H1 (cell line): Measurements from ENCODE around the gene HIVEP2. TPM values are rescaled to one million over a fixed set of nuclear protein-coding genes. Genes with fewer than 3 reads are reported as not detected.

Source experiments
- CTCF ChIA-PET: fragments of 300-600 bp; sonication (Branson Sonifier 250); formaldehyde crosslinking; loops from one replicate; lab custom pipeline; 2021; ENCODE audit not compliant: partially characterized antibody; lab: Charles Lee
- POLR2A ChIA-PET: fragments of 300-600 bp; sonication (Branson Sonifier 250); formaldehyde crosslinking; loops from one replicate; lab custom pipeline; 2021; ENCODE audit warnings: inconsistent platforms; ENCODE audit not compliant: partially characterized antibody; lab: Charles Lee
- DNase-seq, 2 experiments: peaks; one replicate each; pipeline versions ENCODE4 v3.0.0 to v3.0.0-alpha.2; 2010 to 2022; ENCODE audit warnings: low spot score in 2 of 2, low read depth in 1 of 2, mixed read lengths in 1 of 2
- FAIRE-seq: peaks from 2 replicates; lab custom pipeline; 2011; peaks lifted over from hg19 to GRCh38; lab: Jason Lieb, UNC
- H2AFZ ChIP-seq: 2 replicates; pipeline ENCODE4 v1.8.1; 2012; ENCODE audit warnings: low read length, inconsistent platforms
- H2AK5ac ChIP-seq: 2 replicates; pipeline ENCODE4 v1.6.1; 2013; ENCODE audit warnings: low read depth, low read length
- H2BK120ac ChIP-seq: replicated peaks from 2 replicates; pipeline ENCODE3; 2013; ENCODE audit warnings: low read depth, low read length, inconsistent platforms
- H2BK12ac ChIP-seq: 2 replicates; pipeline ENCODE4 v1.6.1; 2013; ENCODE audit warnings: low read depth, low read length
- H2BK15ac ChIP-seq: 2 replicates; pipeline ENCODE4 v1.6.1; 2013; ENCODE audit warnings: low read length
- H2BK20ac ChIP-seq: 2 replicates; pipeline ENCODE4 v1.6.1; 2013; ENCODE audit warnings: low read length
- H2BK5ac ChIP-seq: 2 replicates; pipeline ENCODE4 v1.6.1; 2013; ENCODE audit warnings: low read depth, low read length
- H3K14ac ChIP-seq: 2 replicates; pipeline ENCODE4 v1.6.1; 2013; ENCODE audit warnings: inconsistent platforms; ENCODE audit not compliant: insufficient read length
- H3K18ac ChIP-seq: 2 replicates; pipeline ENCODE4 v1.6.1; 2013; ENCODE audit warnings: low read length; ENCODE audit errors: extremely low read depth
- H3K23ac ChIP-seq: 2 replicates; pipeline ENCODE4 v1.6.1; 2013; ENCODE audit warnings: inconsistent platforms; ENCODE audit not compliant: insufficient read length
- H3K23me2 ChIP-seq: 2 replicates; pipeline ENCODE4 v1.6.1; 2013; ENCODE audit warnings: low read depth, low read length
- H3K27ac ChIP-seq: 2 replicates; pipeline ENCODE4 v1.6.1; 2011; ENCODE audit warnings: low read depth, low read length, inconsistent platforms
- H3K27me3 ChIP-seq, 4 experiments: replicated peaks in 1 of 4; 1 replicate in 1 of 4; 2 replicates in 3 of 4; pipeline versions ENCODE4 v1.6.1 to v1.8.1; 2011 to 2013; ENCODE audit warnings: low read length in 3 of 4, mild to moderate bottlenecking in 3 of 4, inconsistent platforms in 2 of 4, mixed read lengths in 2 of 4, moderate library complexity in 1 of 4; ENCODE audit not compliant: control insufficient read depth in 3 of 4, insufficient read depth in 3 of 4; ENCODE audit errors: extremely low read depth in 1 of 4
- H3K36me3 ChIP-seq, 4 experiments: 2 replicates each; pipeline versions ENCODE4 v1.6.1 to v1.8.1; 2011 to 2013; ENCODE audit warnings: mild to moderate bottlenecking in 4 of 4, low read length in 3 of 4, moderate library complexity in 2 of 4, control low read depth in 1 of 4, inconsistent platforms in 1 of 4; ENCODE audit not compliant: insufficient read depth in 4 of 4, control insufficient read depth in 2 of 4
- H3K4ac ChIP-seq: replicated peaks from 2 replicates; pipeline ENCODE3; 2013; ENCODE audit warnings: low read length, low read depth, mixed read lengths, inconsistent platforms; ENCODE audit not compliant: insufficient read length
- H3K4me1 ChIP-seq, 4 experiments: replicated peaks in 1 of 4; 1 replicate in 1 of 4; 2 replicates in 3 of 4; pipeline versions ENCODE4 v1.6.1 to v1.8.1; 2011 to 2013; ENCODE audit warnings: low read length in 3 of 4, inconsistent platforms in 2 of 4, mixed read lengths in 1 of 4; ENCODE audit not compliant: insufficient read depth in 4 of 4, control insufficient read depth in 3 of 4
- H3K4me2 ChIP-seq, 2 experiments: 2 replicates each; pipeline versions ENCODE4 v1.6.1 to v1.8.1; 2011 to 2013; ENCODE audit warnings: low read depth in 2 of 2, low read length in 2 of 2, control low read depth in 1 of 2, inconsistent platforms in 1 of 2, mild to moderate bottlenecking in 1 of 2; ENCODE audit not compliant: insufficient read depth in 1 of 2
- H3K4me3 ChIP-seq, 4 experiments: fragments of 200-600, 300-600 bp in 1 of 4; sonication (generic), shearing (Covaris generic), sonication (Bioruptor Twin) in 1 of 4; 2 replicates each; pipeline versions ENCODE4 v1.5.1 to v1.8.1; 2011 to 2016; ENCODE audit warnings: low read length in 4 of 4, low read depth in 3 of 4, control low read depth in 2 of 4, inconsistent platforms in 2 of 4, mild to moderate bottlenecking in 2 of 4, mixed read lengths in 1 of 4, moderate library complexity in 1 of 4; ENCODE audit not compliant: insufficient read depth in 2 of 4; ENCODE audit errors: extremely low read depth in 1 of 4
- H3K56ac ChIP-seq: replicated peaks from 2 replicates; pipeline ENCODE3; 2013; ENCODE audit warnings: low read depth, mild to moderate bottlenecking, mixed read lengths, low read length, inconsistent platforms; ENCODE audit not compliant: insufficient read length
- H3K79me1 ChIP-seq: 2 replicates; pipeline ENCODE4 v1.6.1; 2013; ENCODE audit warnings: low read depth, low read length, control low read depth
- H3K79me2 ChIP-seq, 2 experiments: 2 replicates each; pipeline versions ENCODE4 v1.6.1 to v1.8.1; 2012 to 2013; ENCODE audit warnings: low read length in 2 of 2, mild to moderate bottlenecking in 2 of 2, inconsistent platforms in 1 of 2; ENCODE audit not compliant: insufficient read depth in 2 of 2, control insufficient read depth in 1 of 2
- H3K9ac ChIP-seq, 4 experiments: replicated peaks in 1 of 4; 1 replicate in 1 of 4; 2 replicates in 3 of 4; pipeline versions ENCODE4 v1.6.1 to v1.8.1; 2011 to 2013; ENCODE audit warnings: low read depth in 3 of 4, low read length in 3 of 4, control low read depth in 2 of 4, mild to moderate bottlenecking in 2 of 4, moderate library complexity in 2 of 4, inconsistent platforms in 1 of 4; ENCODE audit errors: extremely low read depth in 1 of 4
- H3K9me3 ChIP-seq, 2 experiments: 2 replicates each; pipeline versions ENCODE4 v1.6.1 to v1.8.1; 2012 to 2013; ENCODE audit warnings: mild to moderate bottlenecking in 2 of 2, moderate library complexity in 2 of 2, control low read depth in 1 of 2, inconsistent platforms in 1 of 2, low read depth in 1 of 2, low read length in 1 of 2, mixed read lengths in 1 of 2; ENCODE audit not compliant: insufficient read depth in 2 of 2
- H4K20me1 ChIP-seq, 2 experiments: replicated peaks in 1 of 2; 2 replicates each; pipeline versions ENCODE3 to v1.8.1; 2011 to 2013; ENCODE audit warnings: inconsistent platforms in 2 of 2, low read length in 2 of 2, mild to moderate bottlenecking in 1 of 2; ENCODE audit not compliant: insufficient read depth in 2 of 2, control insufficient read depth in 1 of 2
- H4K5ac ChIP-seq: 2 replicates; pipeline ENCODE4 v1.6.1; 2013; ENCODE audit warnings: low read length, low read depth, mixed read lengths, inconsistent platforms; ENCODE audit not compliant: insufficient read length
- H4K8ac ChIP-seq: 2 replicates; pipeline ENCODE4 v1.8.0; 2013; ENCODE audit warnings: mild to moderate bottlenecking, moderate library complexity, low read length, inconsistent platforms; ENCODE audit not compliant: insufficient read depth; ENCODE audit errors: extremely low read depth
- H4K91ac ChIP-seq: replicated peaks from 2 replicates; pipeline ENCODE3; 2013; ENCODE audit warnings: low read length, mixed read lengths, inconsistent platforms; ENCODE audit not compliant: insufficient read length
- BACH1 ChIP-seq: IDR thresholded peaks from 2 replicates; pipeline ENCODE4 v1.6.1; 2012; ENCODE audit warnings: low read length, improper control_type of control experiment
- CBX5 ChIP-seq: fragments of 300-800, 300-1000 bp; sonication (generic); IDR thresholded peaks from 2 replicates; pipeline ENCODE4 v1.7.1; 2016; ENCODE audit warnings: antibody characterized with exemption, low read length, low read depth
- CHD1 ChIP-seq: IDR thresholded peaks from 2 replicates; pipeline ENCODE4 v1.6.1; 2012; ENCODE audit warnings: low read depth, low read length, improper control_type of control experiment
- CHD2 ChIP-seq: IDR thresholded peaks from 2 replicates; pipeline ENCODE4 v1.6.1; 2012; ENCODE audit warnings: low read length, improper control_type of control experiment
- EP300 ChIP-seq, 2 experiments: IDR thresholded peaks; 1 replicate in 1 of 2; 2 replicates in 1 of 2; pipeline ENCODE4 v1.6.1; 2011 to 2012; ENCODE audit warnings: low read depth in 2 of 2, low read length in 2 of 2, mild to moderate bottlenecking in 2 of 2, borderline replicate concordance in 1 of 2, inconsistent platforms in 1 of 2, moderate library complexity in 1 of 2
- HDAC2 ChIP-seq, 2 experiments: fragments of 300-600 bp in 1 of 2; sonication (generic) in 1 of 2; IDR thresholded peaks; 2 replicates each; pipeline ENCODE4 v1.6.1; 2011 to 2012; ENCODE audit warnings: low read depth in 2 of 2, low read length in 2 of 2, mild to moderate bottlenecking in 2 of 2, moderate library complexity in 2 of 2, borderline replicate concordance in 1 of 2, inconsistent platforms in 1 of 2
- KDM4A ChIP-seq: IDR thresholded peaks from one replicate; pipeline ENCODE4 v1.7.1; 2012; ENCODE audit warnings: low read depth, mild to moderate bottlenecking, moderate library complexity, low read length, inconsistent platforms; ENCODE audit not compliant: severe bottlenecking
- MAFK ChIP-seq: IDR thresholded peaks from 2 replicates; pipeline ENCODE4 v1.6.1; 2012; ENCODE audit warnings: low read depth, mild to moderate bottlenecking, improper control_type of control experiment, low read length
- NRF1 ChIP-seq: IDR thresholded peaks from 2 replicates; pipeline ENCODE4 v1.6.1; 2011; ENCODE audit warnings: mild to moderate bottlenecking, low read depth, low read length, improper control_type of control experiment
- POLR2AphosphoS5 ChIP-seq: IDR thresholded peaks from 2 replicates; pipeline ENCODE4 v1.6.1; 2011; ENCODE audit warnings: low read depth, low read length
- RXRA ChIP-seq: IDR thresholded peaks from 2 replicates; pipeline ENCODE4 v1.6.1; 2011; ENCODE audit warnings: low read depth, mild to moderate bottlenecking, low read length, moderate library complexity; ENCODE audit not compliant: insufficient read depth
- SP2 ChIP-seq: IDR thresholded peaks from 2 replicates; pipeline ENCODE4 v1.6.1; 2012; ENCODE audit warnings: mild to moderate bottlenecking, low read length, inconsistent platforms
- SRF ChIP-seq: IDR thresholded peaks from 2 replicates; pipeline ENCODE4 v1.6.1; 2011; ENCODE audit warnings: mild to moderate bottlenecking, low read depth, low read length, moderate library complexity
- SUZ12 ChIP-seq: fragments of 200-600 bp; sonication (generic); IDR thresholded peaks from 2 replicates; pipeline ENCODE4 v1.6.1; 2012; ENCODE audit warnings: mild to moderate bottlenecking, inconsistent platforms, low read length, moderate library complexity, mixed read lengths
- WGBS, 2 experiments: shearing (Covaris generic) in 1 of 2; methylation state at CpG; one replicate each; pipeline versions ENCODE4 v1.1.6 to v1.1.7; 2013 to 2015; ENCODE audit warnings: low lambda C conversion rate in 2 of 2, mixed read lengths in 2 of 2, inconsistent platforms in 1 of 2, low coverage in 1 of 2, missing lambda C conversion rate in 1 of 2; ENCODE audit not compliant: insufficient replicate concordance in 2 of 2, insufficient coverage in 1 of 2, insufficient read length in 1 of 2; ENCODE audit errors: extremely low coverage in 1 of 2, missing lambda C conversion rate in 1 of 2; 5-methylcytosine and 5-hydroxymethylcytosine counted together
- polyA plus RNA-seq, 7 experiments: library from polyadenylated mRNA; depleted of rRNA in 3 of 7; stranded (reverse) in 5 of 7; unstranded in 2 of 7; fragments of >200 nt in 5 of 7; fragments of 200-250 nt in 2 of 7; gene quantifications; 1 replicate in 5 of 7; 2 replicates in 1 of 7; 4 replicates in 1 of 7; pipeline versions ENCODE4 v1.2.1 to v1.2.3, GENCODE V29; 2011 to 2013; ENCODE audit warnings: missing spikeins in 2 of 7, mixed read lengths in 2 of 7
- total RNA-seq: library from RNA; stranded (reverse); fragmentation: NEBNext Ultra II Directional; extraction: Animal tissue kit (Norgen Biotek cat#: 25700); gene quantifications from 2 replicates; pipeline ENCODE4 v1.2.1, GENCODE V29; 2021

HIVEP2 gene
- total and polyA plus RNA-seq, 2 of the 8 experiments (the other 6 are each of a cell fraction or from before 2014, with no cell fraction given) = 2.2 to 6.1 TPM

GRCh38 chr6:142824426-142824825 is 120.5 kb downstream of the HIVEP2 start:
- Histone ChIP-seq H3K23me2 (no peaks in the 10 kb centered on the region), H4K5ac (no peak overlapping the region)
- TF ChIP-seq RXRA (no peak), SP2 (no peak), EP300 (IDR thresholded peaks at IDR 0.05; ENCODE audit: borderline replicate concordance in 1 of 2, low read depth in 2 of 2, low read length in 2 of 2) (no peak), CBX5 (no peak), SUZ12 (no peak), CHD1 (no peak), CHD2 (no peak), MAFK (no peak), POLR2AphosphoS5 (no peak), SRF (no peak), NRF1 (no peak), KDM4A (no peak), HDAC2 (IDR thresholded peaks at IDR 0.05; ENCODE audit: borderline replicate concordance in 1 of 2, low read depth in 2 of 2, low read length in 2 of 2) (no peak), BACH1 (no peak)

More at GRCh38 chr6:142824426-142824825, 120.5 kb downstream of the HIVEP2 start:
- Histone ChIP-seq H3K79me1 (no peaks in the 10 kb centered on the region), H4K8ac (no peak overlapping the region), H3K27ac (no peak overlapping the region), H2BK20ac (no peak overlapping the region), H2BK12ac (no peak overlapping the region), H3K56ac (no peak overlapping the region), H3K9ac (no peak overlapping the region), H3K18ac (no peak overlapping the region), H3K36me3 (no peaks in the 10 kb centered on the region), H3K27me3 (no peaks in the 10 kb centered on the region), H2AK5ac (no peak overlapping the region), H4K91ac (no peak overlapping the region), H3K4me3 (no peak overlapping the region), H2AFZ (no peak overlapping the region), H2BK5ac (no peak overlapping the region), H3K14ac (no peak overlapping the region), H2BK15ac (no peak overlapping the region), H3K79me2 (no peaks in the 10 kb centered on the region; a peak in 1 of 4 replicates), H3K4me2 (no peak overlapping the region), H3K4me1 (peaks cover 0 to 5% (median 1%) of the 10 kb centered on the region in 4 experiments; a peak in 2 of 7 replicates), H3K4ac (no peak overlapping the region), H4K20me1 (no peaks in the 10 kb centered on the region), H3K23ac (no peak overlapping the region), H3K9me3 (no peaks in the 10 kb centered on the region), H2BK120ac (no peak overlapping the region)
- WGBS, 2 experiments = 91% methylated on average over 3 of the region's 3 CpGs; no CpG with 5 or more reads in 1 of the 2 experiments
- CTCF ChIA-PET = interaction anchor here (0.6 to 4.1 kb wide), 9 partner anchors 10 to 631 kb away, joined by 3 to 20 read pairs (median 4); no protein-coding TSS in a partner anchor
- POLR2A ChIA-PET = no interaction called here
- FAIRE-seq = no peak
- DNase-seq = no peak
